ENCODE data around the gene RC3H2. TPM values are rescaled to one million over a fixed set of nuclear protein-coding genes. Genes with fewer than 3 reads are reported as not detected.
A peak's percentile ranks its signal among the peaks of the same experiment; 100 is the strongest.

RC3H2 gene
- total RNA-seq, 1 experiment from 2014 or later = 37.5 TPM

- ChIA-PET POLR2A (no interaction called here), CTCF (no interaction called here)
- Mint-ChIP-seq H3K4me1 (peaks cover 60% of the 10 kb centered on the region), H3K4me3 (no peak overlapping the region), H3K27ac (peak overlapping the region; percentile 86), H3K36me3 (no peaks in the 10 kb centered on the region), H3K9me3 (0 out of 2 replicates have a peak, but pooled peaks cover 2% of the 10 kb centered on the region), H3K27me3 (ENCODE audit: low read depth) (no peaks in the 10 kb centered on the region)
- no peak for DNase-seq (ENCODE audit: low spot score)
- no peak for ATAC-seq
- TF ChIP-seq SOX15 (CRISPR knock-in tag; IDR thresholded peaks at IDR 0.05) (no peak), ZMAT4 (CRISPR knock-in tag; IDR thresholded peaks at IDR 0.05) (no peak), ZNF532 (CRISPR knock-in tag; IDR thresholded peaks at IDR 0.05; ENCODE audit: borderline replicate concordance) (no peak), E2F4 (CRISPR knock-in tag; IDR thresholded peaks at IDR 0.05; ENCODE audit: borderline replicate concordance, low read depth) (no peak), NFYB (CRISPR knock-in tag; conservative IDR thresholded peaks at IDR 0.05; ENCODE audit: low read depth) (no peak), TEAD1 (CRISPR knock-in tag; IDR thresholded peaks at IDR 0.05) (no peak), JAZF1 (CRISPR knock-in tag; IDR thresholded peaks at IDR 0.05) (no peak), ELF4 (CRISPR knock-in tag; IDR thresholded peaks at IDR 0.05; ENCODE audit: low read depth) (no peak), NFE2L1 (CRISPR knock-in tag; IDR thresholded peaks at IDR 0.05) (no peak), ZNF263 (CRISPR knock-in tag; IDR thresholded peaks at IDR 0.05; ENCODE audit: low read depth) (no peak), MLX (CRISPR knock-in tag; IDR thresholded peaks at IDR 0.05) (no peak)
These were observed 45.1 kb upstream of the RC3H2 start for GRCh38 chr9:122950263-122950662.

- H3K9me3 Mint-ChIP-seq = 0 out of 2 replicates have a peak, but pooled peaks cover 2% of the 10 kb centered on the region
- CTCF ChIA-PET = interaction anchor here (0.7 kb wide), 2 partner anchors 148 to 486 kb away, joined by 4 to 5 read pairs; no protein-coding TSS in a partner anchor
- 0 out of 2 replicates have a peak overlapping the region, but pooled peaks have one; percentile 1 for H3K4me3 Mint-ChIP-seq
- POLR2A ChIA-PET = interaction anchor here (0.7 to 1.2 kb wide), 3 partner anchors 9 to 88 kb away, joined by 4 read pairs; partner anchors contain the start of genes RABGAP1 and ZBTB6
- DNase-seq (ENCODE audit: low spot score) (no peak), ATAC-seq (peak; percentile 65)
- no peaks in the 10 kb centered on the region for H3K36me3 Mint-ChIP-seq
- peaks cover 60% of the 10 kb centered on the region for H3K4me1 Mint-ChIP-seq
- H3K27ac Mint-ChIP-seq = peak overlapping the region; percentile 86
- H3K27me3 Mint-ChIP-seq (ENCODE audit: low read depth) = no peaks in the 10 kb centered on the region
- TF ChIP-seq PRDM15 (CRISPR knock-in tag; IDR thresholded peaks at IDR 0.05) = no peak
- TF ChIP-seq ZNF121 (CRISPR knock-in tag; IDR thresholded peaks at IDR 0.05) = no peak
- TF ChIP-seq TEAD4 (CRISPR knock-in tag; IDR thresholded peaks at IDR 0.05) = no peak
- TF ChIP-seq JAZF1 (CRISPR knock-in tag; IDR thresholded peaks at IDR 0.05) = no peak
- no peak for TF ChIP-seq ZNF416 (CRISPR knock-in tag; IDR thresholded peaks at IDR 0.05)
- TF ChIP-seq PRRX2 (CRISPR knock-in tag; IDR thresholded peaks at IDR 0.05) = no peak
- no peak for TF ChIP-seq CBFB (CRISPR knock-in tag; IDR thresholded peaks at IDR 0.05; ENCODE audit: low read depth)
- no peak for TF ChIP-seq ZBTB21 (CRISPR knock-in tag; IDR thresholded peaks at IDR 0.05; ENCODE audit: borderline replicate concordance)
- TF ChIP-seq ATF1 (CRISPR knock-in tag; IDR thresholded peaks at IDR 0.05) = no peak
- TF ChIP-seq HMGXB4 (CRISPR knock-in tag; IDR thresholded peaks at IDR 0.05) = no peak
- TF ChIP-seq NR1H2 (CRISPR knock-in tag; IDR thresholded peaks at IDR 0.05) = no peak
- no peak for TF ChIP-seq CDX4 (CRISPR knock-in tag; IDR thresholded peaks at IDR 0.05; ENCODE audit: borderline replicate concordance)
- TF ChIP-seq NFE2L1 (CRISPR knock-in tag; IDR thresholded peaks at IDR 0.05) = no peak
These were observed 44.5 kb upstream of the RC3H2 start for GRCh38 chr9:122949696-122950095.

Measured in WTC11 (cell line).